GM21381 (cell line): ENCODE data around the gene KMT2A.
"Not testable (repeated sequence)": the region's sequence is repeated elsewhere in the genome, so short reads cannot be mapped to it uniquely, and the experiment has no call there.

Experiments used
- ATAC-seq: cut with Tn5 transposase; IDR thresholded peaks from one replicate; pipeline ENCODE4 v1.9.1; 2021; ENCODE audit warnings: mild to moderate bottlenecking, moderate library complexity; ENCODE audit not compliant: unreplicated experiment

The KMT2A gene

DNA sequence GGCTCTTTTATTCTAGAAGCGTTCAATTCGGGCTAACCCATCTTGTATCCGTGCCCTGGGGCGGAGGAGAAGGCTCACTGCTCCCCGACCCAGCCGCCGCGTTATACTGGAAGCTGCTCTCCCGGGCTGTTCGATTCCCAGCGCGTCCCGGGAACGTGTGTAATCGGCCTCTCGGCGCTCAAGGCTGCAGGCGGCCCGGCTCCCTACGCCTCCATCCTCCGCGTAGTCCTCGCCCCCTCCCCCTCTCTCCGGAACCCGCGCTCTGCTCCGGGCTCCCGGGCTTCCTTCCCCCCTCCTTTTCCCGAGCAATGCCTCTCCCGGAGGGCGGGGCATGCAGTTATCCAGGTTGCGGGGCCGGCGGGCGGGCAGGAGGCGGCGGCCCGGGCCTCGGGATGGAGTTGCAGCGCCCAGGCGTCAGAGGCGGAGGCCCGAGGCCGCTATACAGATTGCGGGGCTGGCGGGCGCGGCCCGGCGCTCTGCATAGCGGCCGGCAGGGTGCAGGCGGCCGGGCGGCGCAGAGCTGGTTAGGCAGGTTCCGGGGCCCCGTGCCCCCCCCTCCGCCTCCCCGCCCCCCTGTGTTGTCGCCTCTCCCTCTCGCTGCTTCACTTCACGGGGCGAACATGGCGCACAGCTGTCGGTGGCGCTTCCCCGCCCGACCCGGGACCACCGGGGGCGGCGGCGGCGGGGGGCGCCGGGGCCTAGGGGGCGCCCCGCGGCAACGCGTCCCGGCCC, at the start of gene KMT2A:
TSS of gene KMT2A (plus strand) at position 600 of the 732 bp plus-strand sequence. CDS start at position 621, 21 bp downstream.
- ATAC-seq = peak; percentile 54

DNA sequence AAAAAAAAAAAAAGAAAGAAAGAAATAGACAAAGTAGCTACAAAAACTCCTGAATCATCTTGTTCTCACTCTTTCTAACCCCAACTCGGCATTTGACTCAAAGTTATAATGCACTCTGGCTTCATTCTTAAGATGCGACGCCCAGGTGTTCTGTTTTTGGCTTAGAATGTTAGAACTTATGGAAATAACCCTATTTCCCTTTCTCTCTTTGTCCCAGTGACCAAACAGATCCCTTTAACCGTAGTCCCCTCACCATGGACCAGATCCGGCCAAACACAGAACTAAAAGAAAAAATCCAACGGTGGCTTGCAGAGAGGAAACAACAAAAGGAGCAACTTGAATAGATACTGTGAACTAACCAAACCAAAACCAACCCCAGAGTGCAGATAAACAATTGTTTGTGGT, 40.2 kb upstream of the KMT2A start:
- ATAC-seq = no peak

DNA sequence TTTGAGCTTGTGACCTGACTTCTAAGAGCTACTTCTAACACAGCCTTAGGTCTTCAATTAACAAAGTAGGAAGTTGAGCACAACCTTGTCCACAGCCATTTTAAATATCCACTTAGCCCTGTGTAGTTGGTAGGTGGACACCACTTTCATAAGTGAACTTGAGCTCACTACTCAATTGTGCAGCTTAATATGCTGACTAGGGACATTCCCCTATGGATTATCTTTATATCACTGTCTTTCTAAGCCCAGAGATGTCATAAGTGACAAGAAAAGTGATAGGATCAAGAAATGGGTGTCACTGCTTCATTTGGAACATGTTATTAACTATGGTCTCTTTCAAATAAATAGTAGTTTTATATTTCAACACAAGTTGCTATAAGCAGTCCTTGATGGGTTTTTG, 38.8 kb upstream of the KMT2A start:
- ATAC-seq = no peak

GRCh38 chr11:118398791-118399559, 37.3 kb upstream of the KMT2A start:
- no peak for ATAC-seq

GRCh38 chr11:118401151-118401879, 35.0 kb upstream of the KMT2A start, which contains the start of gene ATP5MG:
Gene ATP5MG (plus strand): TSS chr11:118401606. CDS start chr11:118401666, 60 bp downstream.
- peak; percentile 62 for ATAC-seq

DNA sequence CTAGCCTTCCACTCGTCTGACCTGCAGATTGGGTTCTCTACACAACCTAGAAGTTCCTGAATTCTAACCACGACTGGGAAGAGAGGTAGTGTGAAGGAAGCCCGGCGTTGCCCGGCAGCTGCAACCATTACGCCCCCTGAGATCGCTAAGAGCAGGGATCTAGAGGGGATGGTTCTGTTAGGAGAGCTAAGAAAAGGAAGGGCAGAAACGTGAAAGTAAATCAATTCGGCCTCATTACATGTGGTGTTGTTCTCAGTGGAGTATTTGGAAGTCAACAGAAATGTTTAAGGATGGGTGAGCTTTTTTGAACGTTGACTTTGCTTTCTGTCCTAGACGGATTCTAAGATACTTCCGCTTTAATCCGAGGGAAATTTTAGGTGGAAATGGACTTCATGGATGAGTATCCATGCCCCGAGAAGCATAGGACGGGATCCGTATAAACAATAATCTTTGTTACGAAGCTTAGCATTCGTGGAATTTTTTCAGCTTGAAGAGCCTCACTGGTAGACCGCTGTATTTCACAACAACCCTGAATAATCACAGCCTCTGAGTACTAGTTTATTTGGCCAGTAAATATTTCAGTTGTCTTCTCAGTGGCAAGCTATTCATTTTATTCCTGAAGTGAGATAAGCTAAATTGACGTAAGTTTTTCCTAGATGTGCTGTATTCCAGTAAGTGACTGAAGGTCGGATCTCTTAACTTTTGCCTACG, 34.3 kb upstream of the KMT2A start:
- peak; percentile 21 for ATAC-seq

DNA sequence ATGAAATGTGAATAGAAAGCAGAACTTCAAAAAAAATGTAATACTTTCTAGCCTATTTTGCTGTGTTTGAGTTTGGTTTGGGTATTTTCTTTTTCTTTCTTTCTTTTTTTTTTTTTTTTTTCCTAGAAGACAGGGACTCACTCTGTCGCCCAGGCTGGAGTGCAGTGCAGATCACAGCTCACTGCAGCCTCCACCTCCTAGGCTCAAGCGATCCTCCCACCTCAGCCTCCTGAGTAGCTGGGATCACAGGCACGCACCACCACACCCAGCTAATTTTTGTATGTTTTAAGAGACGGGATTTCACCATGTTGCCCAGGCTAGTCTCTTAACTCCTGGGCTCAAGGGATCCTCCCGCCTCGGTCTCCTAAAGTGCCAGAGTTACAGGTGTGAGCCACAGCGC, 33.7 kb upstream of the KMT2A start:
- ATAC-seq = not testable (repeated sequence)

DNA sequence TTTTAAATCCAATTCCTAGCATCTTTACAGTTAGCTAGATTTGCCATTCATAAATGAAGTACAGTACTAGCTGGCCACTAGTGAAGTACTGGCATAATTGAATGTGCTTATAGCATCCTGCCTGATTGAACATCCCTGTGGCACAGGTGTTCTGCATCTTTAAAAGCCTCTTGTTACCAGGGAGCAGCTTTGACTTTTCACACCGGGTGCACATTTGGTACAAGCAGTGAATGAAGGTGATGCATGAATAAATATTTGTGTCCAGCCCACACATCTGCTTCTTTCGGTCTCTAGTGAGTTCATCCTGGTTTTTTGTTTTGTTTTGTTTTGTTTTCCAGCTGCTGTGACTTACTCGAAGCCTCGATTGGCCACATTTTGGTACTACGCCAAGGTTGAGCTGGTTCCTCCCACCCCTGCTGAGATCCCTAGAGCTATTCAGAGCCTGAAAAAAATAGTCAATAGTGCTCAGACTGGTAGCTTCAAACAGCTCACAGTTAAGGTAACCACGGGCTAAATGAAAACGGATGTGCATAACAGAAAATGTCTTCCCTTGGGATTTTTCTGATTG, 29.6 kb upstream of the KMT2A start:
- ATAC-seq = no peak

GRCh38 chr11:118410055-118410745, 26.1 kb upstream of the KMT2A start:
- peak; percentile 60 for ATAC-seq

DNA sequence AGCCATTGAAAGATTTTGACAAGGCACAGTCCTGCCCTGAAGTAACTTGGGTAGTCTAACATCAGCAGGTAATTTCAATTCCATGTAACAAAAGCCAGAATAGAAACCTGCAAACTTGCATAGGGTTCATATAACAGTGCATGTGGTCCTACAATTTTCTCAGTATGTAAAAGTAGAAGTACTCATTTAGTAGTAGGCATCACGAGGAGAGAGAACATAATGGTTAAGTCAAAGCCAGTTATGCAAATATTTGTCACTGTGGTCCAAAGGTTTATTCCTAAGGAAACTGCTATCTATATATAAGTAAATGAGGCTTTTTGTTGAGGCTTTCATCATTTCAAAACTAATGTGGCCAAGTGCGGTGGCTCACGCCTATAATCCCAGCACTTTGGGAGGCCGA, 24.8 kb upstream of the KMT2A start:
- ATAC-seq = no peak

DNA sequence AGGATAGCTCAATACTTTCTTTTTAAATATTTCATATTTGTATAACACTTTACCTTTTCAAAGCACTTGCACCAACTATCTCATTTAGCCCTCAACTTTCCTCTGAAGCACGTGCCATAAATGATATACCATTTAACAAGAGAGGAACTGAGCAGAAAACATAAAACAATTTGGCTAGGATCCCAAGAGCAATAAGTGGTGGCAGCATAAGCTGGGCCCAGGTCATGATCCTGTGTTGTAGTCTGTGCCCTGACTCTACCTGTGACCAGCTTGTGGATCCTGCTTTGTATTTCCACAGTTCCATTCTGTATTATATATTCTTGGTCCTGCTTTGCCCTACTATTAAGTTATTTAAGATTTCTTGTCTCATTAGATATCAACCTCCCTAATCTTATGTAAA, 23.4 kb upstream of the KMT2A start:
- ATAC-seq = no peak

GRCh38 chr11:118415062-118415738, 21.1 kb upstream of the KMT2A start:
- ATAC-seq = no peak

GRCh38 chr11:118415739-118416068, 20.6 kb upstream of the KMT2A start:
- no peak for ATAC-seq

DNA sequence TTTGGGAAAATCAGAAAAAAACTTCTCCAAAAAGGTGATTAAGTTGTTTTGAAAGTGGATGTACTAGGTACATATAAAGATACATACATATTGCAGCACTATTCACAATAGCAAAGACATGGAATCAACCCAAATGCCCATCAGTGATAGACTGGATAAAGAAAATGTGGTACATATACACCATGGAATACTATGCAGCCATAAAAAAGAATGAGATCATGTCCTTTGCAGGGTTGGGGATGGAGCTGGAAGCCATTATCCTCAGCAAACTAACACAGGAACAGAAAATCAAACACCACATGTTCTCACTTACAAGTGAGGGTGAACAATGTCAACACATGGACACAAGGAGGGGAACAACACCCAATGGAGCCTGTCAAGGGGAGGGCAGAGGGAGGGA, 19.4 kb upstream of the KMT2A start:
- not testable (repeated sequence) for ATAC-seq

- ATAC-seq = no peak
These were observed 18.5 kb upstream of the KMT2A start for GRCh38 chr11:118417801-118418200.

DNA sequence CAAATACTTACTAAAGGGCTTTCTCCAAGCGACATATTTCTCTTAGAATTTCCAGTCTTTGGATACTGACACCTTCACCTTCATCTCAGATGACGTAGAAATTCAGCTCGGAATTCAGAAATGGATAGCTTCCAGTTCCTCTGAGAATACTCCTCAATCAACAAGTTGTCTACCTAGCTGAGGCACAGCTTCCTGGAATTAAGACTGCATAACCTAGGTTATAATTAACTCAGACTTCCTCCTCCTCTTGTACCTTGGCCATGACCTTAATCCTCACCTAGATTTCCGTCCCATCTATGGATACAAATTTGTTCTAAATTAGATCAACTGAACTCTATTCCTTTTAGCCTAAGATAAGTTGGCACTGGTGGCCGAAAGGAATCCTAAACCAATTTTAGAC, 17.5 kb upstream of the KMT2A start:
- no peak for ATAC-seq

- ATAC-seq = no peak
These were observed 8.6 kb upstream of the KMT2A start for GRCh38 chr11:118427707-118428106.

DNA sequence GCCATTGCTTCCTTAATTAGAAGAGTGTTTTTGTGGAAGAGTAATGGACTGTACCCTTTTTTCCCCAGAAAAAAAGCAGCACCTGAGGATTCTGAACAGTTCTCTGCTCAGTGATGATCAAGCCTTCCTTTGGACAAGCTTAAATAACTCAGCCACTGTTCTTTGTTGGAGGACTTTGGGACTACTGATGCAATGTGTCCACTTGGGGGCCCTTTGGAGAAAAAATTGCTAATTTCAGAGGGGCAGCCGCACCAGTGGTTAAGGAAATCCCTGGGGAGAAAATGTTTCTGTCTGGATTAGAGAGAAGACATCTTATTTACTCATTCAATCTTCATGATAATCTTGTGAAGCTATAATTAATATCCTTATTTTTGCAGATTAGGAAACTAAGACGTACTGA, 5.3 kb upstream of the KMT2A start:
- ATAC-seq = no peak

DNA sequence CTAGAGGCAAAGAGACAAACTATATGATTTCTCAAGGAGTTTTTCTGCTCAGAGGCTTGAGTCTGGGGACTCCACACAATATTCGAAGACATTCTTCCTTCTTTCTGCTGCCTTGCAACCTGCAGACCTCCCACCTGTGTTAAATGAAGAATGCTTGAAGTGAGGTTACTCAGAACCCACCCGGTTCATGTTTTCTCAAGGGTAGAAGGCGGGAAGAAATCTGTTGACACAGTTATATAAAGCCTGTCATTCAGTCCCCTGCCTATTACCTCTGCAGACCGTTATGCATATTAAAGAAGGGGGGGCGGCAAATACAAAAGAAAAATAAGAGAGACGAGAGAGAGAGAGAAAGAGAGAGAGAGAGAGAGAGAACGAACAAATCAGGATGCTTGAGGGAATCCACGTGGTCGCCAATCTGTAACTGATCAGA, 2.2 kb upstream of the KMT2A start:
- no peak for ATAC-seq
